ENCODE measurements around the gene CD300A.

CD300A gene

DNA sequence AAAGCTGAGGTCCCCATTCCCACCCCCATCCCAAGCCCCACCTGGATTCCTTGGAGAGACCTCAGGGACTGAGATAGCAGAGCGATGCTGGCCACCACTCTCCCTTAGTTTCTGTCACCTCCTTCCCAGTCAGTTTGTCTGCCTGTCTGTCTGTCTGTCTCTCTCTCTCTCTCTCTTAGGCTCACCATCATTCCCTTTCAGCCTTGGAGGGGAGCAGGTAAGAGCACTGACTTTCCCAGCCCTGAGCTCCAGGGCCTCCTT lies 59.0 kb downstream of the CD300A start:
- peaks cover 45 to 94% of the 10 kb centered on the region in 2 donors for H3K27me3 Mint-ChIP-seq
- peaks cover 0 to 3% of the 10 kb centered on the region in 2 donors for H3K9me3 Mint-ChIP-seq
- H3K36me3 Mint-ChIP-seq (ENCODE audit: insufficient read depth) = no peaks in the 10 kb centered on the region
- H3K4me3 Mint-ChIP-seq = no peak overlapping the region
- DNase-seq (no peak), ATAC-seq (replicated peaks) (no peak)
- no peak overlapping the region for H3K27ac Mint-ChIP-seq
- peaks cover 7 to 9% of the 10 kb centered on the region in 2 donors for H3K4me1 Mint-ChIP-seq (ENCODE audit: low read depth in 2 of 2)

GRCh38 chr17:74525781-74526288 lies 59.4 kb downstream of the CD300A start:
- DNase-seq (no peak), ATAC-seq (replicated peaks) (no peak)
- H3K4me1 Mint-ChIP-seq (ENCODE audit: low read depth in 2 of 2) = peaks cover 7 to 8% of the 10 kb centered on the region in 2 donors
- no peak overlapping the region for H3K27ac Mint-ChIP-seq
- H3K36me3 Mint-ChIP-seq (ENCODE audit: insufficient read depth) = no peaks in the 10 kb centered on the region
- peaks cover 0 to 3% of the 10 kb centered on the region in 2 donors for H3K9me3 Mint-ChIP-seq
- peaks cover 47 to 95% of the 10 kb centered on the region in 2 donors for H3K27me3 Mint-ChIP-seq
- H3K4me3 Mint-ChIP-seq = no peak overlapping the region

- H3K27me3 Mint-ChIP-seq = peaks cover 47 to 95% of the 10 kb centered on the region in 2 donors
- no peak overlapping the region for H3K27ac Mint-ChIP-seq
- no peak for DNase-seq
- H3K36me3 Mint-ChIP-seq (ENCODE audit: insufficient read depth) = no peaks in the 10 kb centered on the region
- no peak for ATAC-seq (replicated peaks)
- peaks cover 0 to 3% of the 10 kb centered on the region in 2 donors for H3K9me3 Mint-ChIP-seq
- no peak overlapping the region for H3K4me3 Mint-ChIP-seq
- H3K4me1 Mint-ChIP-seq (ENCODE audit: low read depth in 2 of 2) = peaks cover 6 to 8% of the 10 kb centered on the region in 2 donors
Observed at GRCh38 chr17:74526681-74527080, 60.2 kb downstream of the CD300A start.

DNA sequence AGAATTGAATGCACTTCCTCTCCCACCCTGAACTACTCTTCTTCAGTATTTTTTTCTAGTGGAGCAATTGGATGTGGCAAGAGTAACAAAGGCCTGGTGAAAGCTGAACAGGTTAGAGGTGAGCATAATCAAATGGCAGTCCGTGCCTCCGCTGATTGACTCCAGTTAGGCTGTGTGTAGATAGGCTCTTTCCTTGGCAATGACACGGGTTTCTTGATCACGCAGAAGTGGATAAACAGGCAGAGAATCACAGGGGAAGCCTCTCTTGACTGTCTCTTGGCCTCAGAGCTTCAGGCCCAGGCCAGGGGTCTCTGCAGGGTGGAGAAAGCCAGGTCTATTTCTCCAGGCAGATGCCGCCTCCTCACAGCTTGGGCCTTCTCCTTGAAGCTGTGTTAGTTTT lies 60.6 kb downstream of the CD300A start:
- no peak for DNase-seq
- Mint-ChIP-seq H3K27me3 (peaks cover 49 to 95% of the 10 kb centered on the region in 2 donors), H3K4me3 (no peak overlapping the region), H3K9me3 (peaks cover 0 to 3% of the 10 kb centered on the region in 2 donors), H3K27ac (no peak overlapping the region), H3K4me1 (ENCODE audit: low read depth in 2 of 2) (peaks cover 5% of the 10 kb centered on the region in 2 donors), H3K36me3 (ENCODE audit: insufficient read depth) (no peaks in the 10 kb centered on the region)
- no peak for ATAC-seq (replicated peaks)

GRCh38 chr17:74527756-74528155 lies 61.3 kb downstream of the CD300A start:
- Mint-ChIP-seq H3K27ac (no peak overlapping the region), H3K9me3 (peaks cover 0 to 3% of the 10 kb centered on the region in 2 donors), H3K36me3 (ENCODE audit: insufficient read depth) (no peaks in the 10 kb centered on the region), H3K4me3 (no peak overlapping the region), H3K27me3 (peaks cover 51 to 95% of the 10 kb centered on the region in 2 donors), H3K4me1 (ENCODE audit: low read depth in 2 of 2) (peaks cover 5% of the 10 kb centered on the region in 2 donors)
- ATAC-seq (replicated peaks) (no peak), DNase-seq (no peak)

- peaks cover 51 to 95% of the 10 kb centered on the region in 2 donors for H3K27me3 Mint-ChIP-seq
- H3K4me3 Mint-ChIP-seq = no peak overlapping the region
- no peaks in the 10 kb centered on the region for H3K36me3 Mint-ChIP-seq (ENCODE audit: insufficient read depth)
- peaks cover 8% of the 10 kb centered on the region in 2 donors for H3K4me1 Mint-ChIP-seq (ENCODE audit: low read depth in 2 of 2)
- ATAC-seq (replicated peaks) (peak; percentile 47), DNase-seq (no peak)
- no peaks in the 10 kb centered on the region for H3K9me3 Mint-ChIP-seq
- H3K27ac Mint-ChIP-seq = no peak overlapping the region
Observed at GRCh38 chr17:74528491-74529199, 62.2 kb downstream of the CD300A start.

GRCh38 chr17:74529243-74529642 lies 62.8 kb downstream of the CD300A start:
- DNase-seq (no peak), ATAC-seq (replicated peaks) (no peak)
- Mint-ChIP-seq H3K36me3 (ENCODE audit: insufficient read depth) (no peaks in the 10 kb centered on the region), H3K27ac (peak overlapping the region in 1 of 2 donors; percentile 57), H3K27me3 (peaks cover 52 to 90% of the 10 kb centered on the region in 2 donors), H3K9me3 (no peaks in the 10 kb centered on the region), H3K4me1 (ENCODE audit: low read depth in 2 of 2) (peaks cover 8% of the 10 kb centered on the region in 2 donors), H3K4me3 (no peak overlapping the region)

DNA sequence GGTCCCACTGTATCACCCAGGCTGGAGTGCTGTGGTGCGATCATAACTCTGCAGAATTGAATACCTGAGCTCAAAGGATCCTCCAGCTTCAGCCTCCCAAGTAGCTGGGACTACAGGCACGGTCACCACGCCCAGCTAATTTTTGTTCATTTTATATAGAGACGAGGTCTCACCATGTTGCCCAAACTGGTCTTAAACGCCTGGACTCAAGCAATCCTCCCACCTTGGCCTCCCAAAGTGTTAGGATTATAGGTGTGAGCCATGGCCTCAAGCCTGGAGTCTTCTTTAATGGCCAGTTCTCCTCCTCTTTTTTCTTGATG lies 64.4 kb downstream of the CD300A start:
- Mint-ChIP-seq H3K4me1 (ENCODE audit: low read depth in 2 of 2) (peaks cover 8% of the 10 kb centered on the region in 2 donors), H3K4me3 (no peak overlapping the region), H3K27me3 (peaks cover 47 to 80% of the 10 kb centered on the region in 2 donors), H3K27ac (peak overlapping the region in 1 of 2 donors; percentile 59), H3K9me3 (no peaks in the 10 kb centered on the region), H3K36me3 (ENCODE audit: insufficient read depth) (no peaks in the 10 kb centered on the region)
- ATAC-seq (replicated peaks) = no peak
- no peak for DNase-seq

- Mint-ChIP-seq H3K36me3 (ENCODE audit: insufficient read depth) (no peaks in the 10 kb centered on the region), H3K4me3 (peak within 1 kb of the TSS; percentile 26 to 51), H3K9me3 (no peaks in the 10 kb centered on the region), H3K27ac (peak within 1 kb of the TSS in 1 of 2 donors; percentile 59), H3K4me1 (ENCODE audit: low read depth in 2 of 2) (peaks cover 8% of the 10 kb centered on the region in 2 donors), H3K27me3 (peaks cover 46 to 79% of the 10 kb centered on the region in 2 donors)
- no peak for ATAC-seq (replicated peaks)
- no peak for DNase-seq
Observed at GRCh38 chr17:74531231-74531761, 64.9 kb downstream of the CD300A start, which contains the start of gene CD300LB. Gene CD300LB (minus strand): TSS chr17:74531475. CDS start chr17:74531350, 125 bp downstream.

DNA sequence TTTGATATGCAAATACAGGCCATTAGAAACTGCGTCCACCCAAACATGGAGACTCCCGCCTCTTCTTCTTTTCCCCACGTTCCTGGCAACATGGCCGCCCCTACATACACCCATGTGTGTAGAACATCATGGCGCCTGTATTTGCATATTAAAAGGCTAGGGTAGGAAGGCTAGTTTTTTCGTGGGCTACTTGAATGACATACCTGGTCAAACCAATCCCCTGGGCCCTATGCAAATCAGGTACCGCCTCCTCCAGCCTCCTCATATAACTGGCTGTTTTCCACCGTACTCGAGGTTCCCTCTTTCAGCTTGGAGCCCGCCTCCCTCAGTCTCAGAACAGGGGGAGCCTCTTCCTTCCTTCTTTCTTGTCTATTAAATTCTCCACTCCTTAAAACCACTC lies 65.7 kb downstream of the CD300A start:
- Mint-ChIP-seq H3K9me3 (no peaks in the 10 kb centered on the region), H3K4me1 (ENCODE audit: low read depth in 2 of 2) (peaks cover 8% of the 10 kb centered on the region in 2 donors), H3K36me3 (ENCODE audit: insufficient read depth) (no peaks in the 10 kb centered on the region), H3K27ac (no peak overlapping the region), H3K27me3 (peaks cover 54 to 79% of the 10 kb centered on the region in 2 donors), H3K4me3 (no peak overlapping the region)
- DNase-seq = no peak
- peak; percentile 55 for ATAC-seq (replicated peaks)

Data from effector memory CD8-positive, alpha-beta T cell (primary cell).